GM19452 (cell line): ENCODE data around the gene CZIB.
"Not testable (repeated sequence)": the region's sequence is repeated elsewhere in the genome, so short reads cannot be mapped to it uniquely, and the experiment has no call there.

ENCODE experiments used
- ATAC-seq: cut with Tn5 transposase; IDR thresholded peaks from one replicate; pipeline ENCODE4 v1.9.1; 2021; ENCODE audit not compliant: unreplicated experiment

CZIB gene

DNA sequence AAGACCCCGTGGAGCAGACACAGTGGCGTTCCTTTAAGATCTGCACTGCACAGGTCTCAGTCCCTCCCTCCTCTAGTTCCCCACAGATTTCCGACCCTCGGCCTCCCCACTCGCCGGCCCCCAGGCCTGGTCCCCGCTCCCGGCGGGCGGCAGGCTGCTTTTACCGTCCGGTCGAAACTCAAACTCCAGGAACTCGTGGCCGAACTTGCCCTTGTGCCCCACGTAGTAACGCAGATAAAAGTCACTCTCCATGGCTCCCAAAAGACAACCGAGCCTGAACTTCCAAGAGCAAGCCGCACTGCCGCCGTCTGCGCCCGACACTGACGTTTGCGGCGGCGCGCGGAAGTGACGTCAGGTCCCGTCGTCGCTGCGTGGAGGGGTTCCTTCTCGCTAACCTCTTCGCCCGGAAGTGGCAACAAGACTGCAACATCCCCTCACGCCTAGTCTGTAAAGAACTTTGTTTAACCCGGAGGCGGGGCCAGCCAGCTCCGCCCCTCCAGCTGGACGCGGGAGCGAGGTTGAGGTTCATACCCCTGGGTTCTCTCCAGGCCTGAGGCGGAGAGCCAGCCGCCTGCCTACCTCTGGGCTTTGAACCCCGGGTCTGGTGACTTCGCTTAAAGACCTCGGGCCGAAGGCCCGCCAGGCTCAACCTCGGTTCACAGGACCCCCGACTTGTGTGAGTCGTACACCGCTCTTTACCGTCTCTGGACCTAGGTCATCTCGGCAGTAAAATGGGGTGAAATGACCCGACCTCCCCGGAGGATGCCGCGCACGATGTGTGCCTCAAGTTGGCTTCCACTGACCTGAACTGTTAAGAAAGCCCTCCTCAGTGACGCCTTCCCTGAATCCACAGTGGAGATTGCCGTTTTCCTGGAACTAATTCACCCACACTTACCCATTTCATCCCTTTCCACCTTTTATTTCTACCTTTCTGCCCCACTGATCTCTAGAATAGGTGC, 18.0 kb upstream of the CZIB start, which contains the start of gene MAGOH:
Gene MAGOH (minus strand): TSS at position 322 of the 959 bp plus-strand sequence. CDS start 70 bp downstream, at position 252.
- ATAC-seq: peak; percentile 97

DNA sequence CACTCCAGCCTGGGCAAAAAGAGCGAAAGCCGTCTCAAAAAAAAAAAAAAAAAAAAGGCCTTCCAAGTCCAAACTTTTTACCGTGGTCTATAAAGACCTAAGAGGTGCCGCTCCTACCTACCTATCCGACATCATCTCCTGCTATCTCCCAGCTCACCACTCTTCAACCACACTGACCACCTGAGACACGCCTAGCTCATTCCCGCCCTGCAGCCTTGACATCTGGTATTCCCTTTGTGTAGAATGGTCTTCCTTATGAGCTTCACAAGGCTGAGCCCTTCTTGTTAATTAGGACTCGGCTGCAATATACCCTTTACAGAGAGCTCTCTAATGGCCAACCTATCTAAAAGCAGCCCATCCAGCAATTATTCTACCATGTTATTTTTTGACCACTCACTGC, 17.2 kb upstream of the CZIB start:
- no peak for ATAC-seq

DNA sequence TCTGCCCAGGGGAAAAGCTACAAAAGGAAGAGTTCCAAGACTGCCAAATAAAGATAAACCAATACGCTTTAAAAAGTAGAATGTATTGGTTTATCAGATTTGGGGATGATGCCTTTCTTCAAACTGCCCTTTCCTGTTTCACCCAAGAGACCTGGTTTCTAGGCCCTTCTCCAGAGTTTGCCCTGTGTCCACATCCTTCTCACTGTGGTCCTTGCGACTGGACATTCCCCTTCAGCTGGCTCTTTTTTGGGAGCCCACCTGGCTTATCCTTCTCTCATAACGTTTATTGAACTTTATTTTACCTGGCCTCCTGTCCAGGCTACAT, 490 bp upstream of the CZIB start:
- no peak for ATAC-seq

DNA sequence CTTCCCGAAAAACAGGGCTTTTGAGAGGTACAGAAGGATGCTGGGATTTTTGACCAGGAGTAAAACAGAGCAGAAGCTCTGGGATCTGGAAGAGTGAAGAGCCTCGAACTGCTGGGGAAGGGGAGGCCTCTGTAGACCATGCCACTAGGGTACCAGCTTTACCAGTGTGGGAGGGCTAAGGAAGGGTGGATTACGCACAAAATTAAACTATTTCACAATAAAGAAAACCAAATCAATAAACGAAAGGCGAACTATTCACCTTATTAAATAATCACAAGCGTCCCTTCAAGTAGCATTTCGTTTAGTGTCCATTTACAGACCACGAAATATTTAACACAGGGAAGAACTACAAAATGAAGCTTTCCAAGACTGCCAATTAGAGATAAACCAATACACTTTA, 723 bp downstream of the CZIB start:
- no peak for ATAC-seq

DNA sequence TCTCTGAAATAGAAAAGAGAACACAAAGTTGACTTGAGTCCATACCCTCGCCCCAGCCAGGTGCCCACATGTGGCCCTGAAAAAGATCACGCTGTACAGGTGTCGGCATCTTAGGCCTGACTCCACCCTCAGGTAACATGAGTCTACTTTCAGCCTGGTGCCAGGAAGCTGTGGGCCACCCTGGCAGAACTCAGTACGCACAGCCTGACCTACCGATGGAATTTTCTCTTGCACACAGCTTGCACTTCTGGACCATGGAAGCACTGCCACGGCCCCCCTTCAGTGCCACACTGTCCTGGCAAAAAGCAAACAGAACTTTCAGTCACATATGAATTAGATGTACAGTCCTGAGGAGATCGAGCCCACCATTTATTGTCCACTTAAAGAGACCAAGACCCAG, 2.2 kb downstream of the CZIB start:
- no peak for ATAC-seq

DNA sequence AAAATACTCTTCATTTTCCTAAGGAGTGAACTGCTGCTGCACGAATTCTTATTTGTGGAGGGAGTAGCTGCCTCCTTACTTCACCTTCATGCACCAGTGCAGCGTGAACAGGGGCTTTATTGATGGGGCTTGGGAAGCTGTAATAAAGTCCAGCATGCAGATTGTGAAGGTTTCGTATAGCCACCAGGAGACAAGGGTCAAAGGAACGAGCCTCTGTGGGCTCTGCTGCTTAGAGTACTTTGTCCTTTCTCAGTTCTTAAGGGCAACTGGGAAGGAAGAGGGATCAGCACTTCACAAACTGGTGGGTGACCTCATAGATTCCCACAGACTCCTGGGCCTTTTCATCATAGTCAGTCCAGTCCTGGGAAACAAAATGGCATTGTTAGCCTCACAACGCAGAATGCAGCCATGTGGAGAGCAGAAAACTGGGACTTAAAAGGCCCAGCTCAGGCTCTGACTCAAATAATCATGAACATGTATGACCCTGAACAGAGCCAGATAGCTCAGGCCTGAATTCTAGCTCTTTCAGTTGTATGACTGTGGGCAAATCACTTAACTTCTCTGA, 6.0 kb downstream of the CZIB start:
- no peak for ATAC-seq

DNA sequence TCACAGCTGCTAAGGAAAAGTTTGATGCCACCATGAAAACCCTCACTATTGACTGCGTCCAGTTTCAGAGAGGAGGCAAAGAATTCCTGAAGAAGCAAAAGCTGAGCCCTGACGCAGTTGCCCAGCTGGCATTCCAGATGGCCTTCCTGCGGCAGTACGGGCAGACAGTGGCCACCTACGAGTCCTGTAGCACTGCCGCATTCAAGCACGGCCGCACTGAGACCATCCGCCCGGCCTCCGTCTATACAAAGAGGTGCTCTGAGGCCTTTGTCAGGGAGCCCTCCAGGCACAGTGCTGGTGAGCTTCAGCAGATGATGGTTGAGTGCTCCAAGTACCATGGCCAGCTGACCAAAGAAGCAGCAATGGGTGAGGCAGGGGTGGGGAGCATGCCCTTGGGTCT, 9.5 kb downstream of the CZIB start:
- no peak for ATAC-seq

DNA sequence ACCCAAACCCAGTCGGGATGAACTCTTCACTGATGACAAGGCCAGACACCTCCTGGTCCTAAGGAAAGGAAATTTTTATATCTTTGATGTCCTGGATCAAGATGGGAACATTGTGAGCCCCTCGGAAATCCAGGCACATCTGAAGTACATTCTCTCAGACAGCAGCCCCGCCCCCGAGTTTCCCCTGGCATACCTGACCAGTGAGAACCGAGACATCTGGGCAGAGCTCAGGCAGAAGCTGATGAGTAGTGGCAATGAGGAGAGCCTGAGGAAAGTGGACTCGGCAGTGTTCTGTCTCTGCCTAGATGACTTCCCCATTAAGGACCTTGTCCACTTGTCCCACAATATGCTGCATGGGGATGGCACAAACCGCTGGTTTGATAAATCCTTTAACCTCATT, 10.1 kb downstream of the CZIB start:
- ATAC-seq: no peak

DNA sequence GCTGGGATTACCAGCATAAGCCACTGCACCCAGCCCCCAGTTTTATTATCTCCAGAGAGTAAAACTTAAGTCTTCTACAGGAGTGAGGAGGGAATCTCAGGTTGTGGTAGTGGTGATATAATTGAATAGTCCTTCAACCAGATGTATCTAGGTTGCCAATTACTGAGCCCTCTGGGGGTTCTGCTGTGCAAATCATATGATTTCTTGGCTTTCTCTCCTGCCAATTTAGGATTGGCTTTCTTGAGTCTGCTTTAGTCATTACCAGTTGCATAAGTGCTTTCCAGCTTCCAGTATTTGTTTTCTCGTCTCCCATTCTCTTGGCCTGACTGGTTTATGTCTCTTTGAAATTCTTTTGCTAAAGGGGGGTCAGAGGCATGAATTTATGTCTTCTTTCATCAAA, 12.7 kb downstream of the CZIB start:
- no peak for ATAC-seq

DNA sequence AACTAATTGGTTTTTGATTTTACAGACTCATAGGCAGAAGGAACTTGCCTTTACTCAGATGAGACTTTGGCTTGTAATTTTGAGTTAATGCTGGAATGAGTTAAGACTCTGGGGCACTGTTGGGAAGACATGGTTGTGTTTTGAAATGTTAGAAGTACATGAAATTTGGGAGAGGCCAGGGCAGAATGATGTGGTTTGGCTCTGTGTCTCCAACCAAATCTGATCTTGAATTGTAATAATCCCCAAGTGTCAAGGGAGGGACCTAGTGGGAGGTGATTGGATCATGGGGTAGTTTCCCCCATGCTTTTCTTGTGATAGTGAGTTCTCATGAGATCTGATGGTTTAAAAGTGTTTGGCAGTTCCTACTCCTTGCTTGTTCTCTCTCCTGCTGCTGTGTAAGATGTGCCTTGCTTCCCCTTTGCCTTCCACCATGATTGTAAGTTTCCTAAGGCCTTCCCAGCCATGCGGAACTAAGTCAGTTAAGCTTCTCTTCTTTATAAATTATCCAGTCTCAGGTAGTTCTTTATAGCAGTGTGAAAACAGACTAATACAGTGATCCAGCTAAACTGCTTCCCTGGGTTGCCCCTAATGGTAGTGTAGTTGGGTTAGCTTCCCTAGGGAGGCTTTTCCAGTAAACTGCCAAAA, 13.6 kb downstream of the CZIB start:
- no peak for ATAC-seq

DNA sequence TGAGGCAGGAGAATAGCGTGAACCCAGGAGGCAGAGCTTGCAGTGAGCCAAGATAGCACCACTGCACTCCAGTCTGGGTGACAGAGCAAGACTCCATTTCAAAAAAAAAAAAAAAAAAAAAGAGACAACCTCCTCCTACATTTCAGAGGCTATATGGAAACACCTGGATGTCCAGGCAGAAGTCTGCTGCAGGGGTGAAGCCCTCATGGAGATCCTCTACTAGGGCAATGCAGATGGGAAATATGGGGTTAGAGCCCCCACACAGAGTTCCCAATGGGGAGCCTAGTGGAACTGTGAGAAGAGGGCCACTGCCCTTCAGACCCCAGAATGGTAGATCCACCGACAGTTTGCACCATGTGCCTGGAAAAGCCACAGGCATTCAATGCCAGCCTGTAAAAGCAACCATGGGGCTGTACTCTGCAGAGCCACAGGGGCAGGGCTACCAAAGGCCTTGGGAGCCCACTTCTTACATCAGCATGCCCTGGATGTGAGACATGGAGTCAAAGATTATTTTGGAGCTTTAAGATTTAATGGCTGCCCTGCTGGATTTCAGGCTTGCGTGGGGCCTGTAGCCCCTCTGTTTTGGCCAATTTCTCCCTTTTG, 14.2 kb downstream of the CZIB start:
- not testable (repeated sequence) for ATAC-seq

DNA sequence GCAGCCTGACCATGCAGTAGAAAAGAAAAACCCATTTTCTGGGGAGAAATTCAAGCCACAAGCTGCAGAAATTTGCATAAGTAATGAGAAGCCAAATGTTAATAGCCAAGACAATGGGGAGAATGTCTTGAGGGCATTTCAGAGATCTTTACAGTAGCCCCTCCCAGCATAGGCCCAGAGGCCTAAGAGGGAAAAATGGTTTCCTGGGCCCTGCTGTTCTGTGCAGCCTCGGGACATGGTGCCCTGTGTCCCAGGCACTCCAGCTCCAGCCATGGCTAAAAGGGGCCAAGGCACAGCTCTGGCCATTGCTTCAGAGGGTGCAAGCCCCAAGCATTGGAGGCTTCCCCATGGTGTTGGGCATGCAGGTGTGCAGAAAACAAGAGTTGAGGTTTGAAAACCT, 14.9 kb downstream of the CZIB start:
- ATAC-seq: not testable (repeated sequence)

DNA sequence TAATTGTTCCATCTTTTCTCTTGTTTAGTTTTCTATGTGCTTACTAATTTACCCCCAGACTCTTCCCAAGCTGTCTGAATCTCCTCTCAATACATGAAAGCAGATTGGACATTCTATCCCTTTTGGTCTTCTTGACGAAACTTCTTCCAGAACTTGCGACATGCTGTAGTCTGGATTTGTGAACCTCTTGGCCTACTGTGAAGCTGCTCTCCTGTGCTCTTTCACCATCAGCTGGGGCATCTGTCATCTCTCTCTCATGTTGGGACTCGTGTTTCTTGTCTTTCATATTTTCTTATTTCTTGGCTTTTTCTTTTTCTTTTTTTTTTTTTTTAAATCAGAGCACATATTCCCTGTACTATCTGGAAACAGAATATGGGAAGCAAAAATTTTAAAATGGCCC, 17.0 kb downstream of the CZIB start:
- no peak for ATAC-seq

DNA sequence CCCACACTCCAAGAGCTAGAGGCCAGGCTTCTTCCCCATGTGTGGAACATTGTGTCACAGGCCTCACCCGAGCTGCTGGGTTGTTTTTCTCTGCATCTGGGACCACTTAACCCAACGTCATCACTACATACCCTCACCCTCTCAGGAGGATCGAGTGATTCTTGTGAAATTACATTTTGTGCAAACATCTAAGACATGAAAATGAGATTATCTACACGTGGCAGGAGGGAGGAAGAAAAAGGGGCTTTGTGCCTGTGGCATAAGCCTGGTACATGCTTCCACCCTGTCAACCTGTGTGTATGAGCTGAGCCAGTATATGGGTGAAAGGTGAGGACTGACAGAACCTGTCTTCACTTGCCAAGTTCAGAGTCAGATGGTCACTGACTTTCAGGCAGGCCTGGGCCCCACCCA, 22.2 kb downstream of the CZIB start:
- ATAC-seq: no peak

DNA sequence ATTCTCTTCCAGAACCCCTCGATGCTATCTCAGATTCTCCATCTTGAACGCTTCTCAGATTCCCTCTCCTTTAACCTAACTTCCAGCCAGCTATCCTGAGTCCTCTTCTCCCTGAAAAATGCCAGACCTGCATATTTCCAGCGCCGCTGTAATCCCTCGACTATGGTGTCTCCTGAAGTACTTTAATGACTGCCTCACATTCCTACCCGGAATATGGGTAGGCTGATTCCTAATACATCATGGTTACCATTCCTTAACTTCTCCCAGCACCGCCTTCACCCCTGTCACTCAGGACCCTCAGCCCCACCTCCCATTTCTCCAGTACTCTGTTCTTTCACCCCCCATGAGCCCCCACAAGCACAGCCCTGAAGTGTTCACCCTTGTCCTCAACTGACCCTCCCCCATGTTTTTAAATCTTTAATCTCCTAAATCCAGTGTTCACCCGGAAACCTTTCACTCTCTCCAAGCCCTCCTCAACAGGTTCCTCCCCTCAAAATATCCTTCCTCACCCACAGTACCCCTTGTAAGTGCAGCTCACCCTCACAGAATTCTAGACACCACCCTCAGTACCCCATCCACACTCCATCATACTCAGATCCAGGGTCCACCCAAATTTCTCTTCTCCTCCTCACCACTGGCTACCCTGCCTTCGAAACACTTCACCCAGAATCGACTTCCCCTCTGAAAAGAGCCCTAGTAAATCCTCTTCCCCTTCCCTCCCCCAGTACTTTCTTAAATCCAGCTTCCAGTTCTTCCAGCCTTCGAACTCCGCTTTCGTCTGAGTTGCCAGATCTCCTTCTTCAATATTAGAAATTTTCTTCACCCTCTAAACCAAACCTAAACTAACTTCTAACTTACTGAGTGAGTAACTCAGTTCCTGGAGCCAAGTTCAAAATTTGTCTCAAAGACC, 22.9 kb downstream of the CZIB start:
- ATAC-seq: no peak

DNA sequence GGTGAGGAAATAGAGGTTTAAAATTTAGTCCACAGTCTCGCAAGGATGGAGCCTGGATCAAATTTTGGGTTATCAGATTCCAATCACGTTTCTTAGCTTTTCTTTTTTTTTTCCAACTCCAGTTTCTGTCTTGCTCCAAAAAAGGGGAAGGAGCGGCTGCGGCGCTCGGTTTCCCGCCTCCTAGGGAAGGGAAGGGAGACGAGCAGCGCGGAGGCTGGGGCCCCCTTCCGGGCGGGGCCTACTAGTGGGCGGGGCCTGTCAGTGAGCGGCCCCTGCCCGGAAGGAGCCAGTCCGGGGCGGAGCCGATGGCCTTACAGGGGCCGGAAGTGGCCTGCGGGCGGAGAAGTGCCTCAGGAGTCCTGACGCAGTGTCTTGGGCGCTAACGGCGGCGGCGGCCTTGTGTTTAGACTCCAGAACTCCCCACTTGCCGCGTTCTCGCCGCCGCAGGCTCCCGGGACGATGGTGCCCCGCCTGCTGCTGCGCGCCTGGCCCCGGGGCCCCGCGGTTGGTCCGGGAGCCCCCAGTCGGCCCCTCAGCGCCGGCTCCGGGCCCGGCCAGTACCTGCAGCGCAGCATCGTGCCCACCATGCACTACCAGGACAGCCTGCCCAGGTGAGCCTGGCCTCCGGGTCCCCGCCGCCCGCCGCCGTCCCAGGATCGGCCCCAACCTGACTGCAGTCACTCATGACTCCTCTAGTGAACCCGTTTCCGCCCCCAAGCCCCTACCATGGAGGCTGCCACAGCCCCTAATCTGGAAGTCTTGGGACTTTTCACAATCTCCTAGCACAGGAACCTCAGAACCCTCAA, 23.7 kb downstream of the CZIB start, which contains the start of gene CPT2:
Gene CPT2 (plus strand): TSS at position 340 of the 806 bp plus-strand sequence. CDS start 120 bp downstream, at position 460.
- peak; percentile 99 for ATAC-seq

DNA sequence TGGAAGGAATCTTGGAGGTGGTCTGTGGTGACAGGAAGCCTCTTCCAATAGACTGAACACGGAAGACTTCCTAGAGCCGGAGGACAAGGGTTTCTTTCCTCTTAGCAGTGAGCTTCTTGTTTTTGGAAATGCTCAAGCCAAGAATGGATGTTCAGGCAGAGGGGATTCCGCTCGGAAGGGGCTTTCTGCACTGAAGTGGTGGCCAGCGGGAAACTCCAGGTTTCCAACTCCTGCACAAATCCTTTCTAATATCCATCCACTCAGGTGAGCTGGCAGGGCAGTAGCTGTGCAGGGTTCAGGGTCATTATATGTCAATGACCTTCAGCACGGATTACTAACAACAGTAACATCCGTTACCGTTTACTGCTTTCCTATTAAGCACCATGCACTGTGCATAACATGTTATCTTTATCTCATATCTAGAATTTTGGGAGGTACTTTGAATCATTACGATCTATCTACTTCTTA, 24.4 kb downstream of the CZIB start:
- no peak for ATAC-seq

DNA sequence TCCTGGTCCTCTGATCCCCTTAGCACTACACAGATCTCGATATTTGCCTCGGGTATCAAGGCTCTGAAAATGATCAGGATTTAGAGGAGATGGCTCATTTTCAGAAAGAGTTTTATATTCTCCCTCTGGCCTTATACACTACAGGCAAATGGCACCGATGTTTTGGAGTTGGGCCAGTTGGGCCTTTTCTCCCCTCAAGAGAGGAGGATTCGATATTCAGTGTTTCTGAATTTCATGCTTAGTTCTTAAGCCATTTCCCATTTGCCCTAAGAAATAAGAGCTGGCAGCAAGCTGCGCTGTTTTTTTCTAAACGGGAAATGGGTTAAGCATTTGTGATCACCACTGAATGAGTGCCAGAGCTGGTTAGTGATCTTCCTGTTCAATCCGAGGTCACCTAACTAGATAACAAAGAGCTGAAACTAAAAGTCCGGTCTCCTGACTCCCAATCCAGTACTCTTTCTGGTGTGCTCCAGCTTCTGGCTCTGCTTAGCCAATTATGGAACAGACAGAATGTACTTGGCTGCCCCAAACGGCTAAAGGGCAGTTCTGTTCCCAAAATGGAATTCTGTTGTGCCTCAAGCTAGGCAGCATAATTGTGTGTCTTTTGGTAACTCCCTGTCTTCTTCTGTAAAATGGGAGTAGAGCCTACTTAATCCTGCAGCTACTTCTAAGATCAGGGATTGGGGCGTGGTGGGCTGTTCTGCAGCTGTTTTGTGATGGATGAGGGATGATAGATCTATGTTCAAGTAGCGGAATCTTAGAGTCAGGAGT, 25.0 kb downstream of the CZIB start:
- ATAC-seq: no peak

DNA sequence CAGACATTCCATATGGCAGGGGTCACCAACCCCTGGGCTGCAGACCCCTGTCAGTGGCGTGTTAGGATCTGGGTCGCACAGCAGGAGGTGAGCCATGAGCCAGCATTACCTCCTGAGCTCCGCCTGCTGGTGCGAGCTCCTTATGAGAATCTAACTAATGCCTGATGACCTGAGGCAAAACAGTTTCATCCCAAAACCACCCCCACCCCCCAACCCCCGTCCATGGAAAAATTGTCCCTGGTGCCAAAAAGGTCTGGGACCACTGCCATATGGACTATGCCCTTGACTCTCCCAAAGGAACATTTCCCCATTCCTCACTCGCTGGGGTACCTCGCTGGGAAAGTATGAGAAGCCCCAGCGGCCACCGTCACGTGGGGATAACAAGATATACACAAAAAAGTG, 30.2 kb downstream of the CZIB start:
- ATAC-seq: no peak
